ENCODE measurements around the gene DGKH. TPM values are rescaled to one million over a fixed set of nuclear protein-coding genes. Genes with fewer than 3 reads are reported as not detected.
A peak's percentile ranks its signal among the peaks of the same experiment; 100 is the strongest.

Gene DGKH
- total RNA-seq, 2 experiments from 2014 or later: 15.2 to 15.8 TPM

DNA sequence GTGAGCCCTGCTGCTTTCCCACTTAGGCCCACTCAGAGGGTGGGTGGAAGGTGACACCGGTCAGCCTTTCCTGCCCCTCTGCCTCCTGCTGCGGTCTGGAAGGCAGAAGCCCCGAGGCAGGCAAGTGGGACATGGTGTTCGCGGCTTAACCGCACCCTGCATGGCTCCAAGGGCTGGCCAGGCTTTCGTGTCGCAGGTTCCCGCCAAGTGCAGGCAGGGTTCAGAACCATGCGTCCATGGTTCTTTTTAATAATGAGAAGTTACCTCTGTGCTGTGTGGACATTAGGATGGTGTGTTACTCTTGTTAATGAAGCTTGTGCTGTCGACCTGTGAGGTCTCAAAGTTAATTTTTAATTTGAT is 986 bp downstream of the DGKH start:
- peak; percentile 56 for DNase-seq
- Mint-ChIP-seq H3K4me3 (peak overlapping the region; percentile 76), H3K9me3 (no peaks in the 10 kb centered on the region), H3K27me3 (peaks cover 1% of the 10 kb centered on the region), H3K27ac (peak overlapping the region; percentile 69), H3K4me1 (ENCODE audit: low read depth) (peaks cover 41% of the 10 kb centered on the region), H3K36me3 (ENCODE audit: low read depth) (peaks cover 19% of the 10 kb centered on the region)
- intact Hi-C loops (cut with micrococcal nuclease): no loop called here
- CTCF ChIA-PET: no interaction called here
- POLR2A ChIA-PET: interaction anchor here (1.0 kb wide), 1 partner anchor 158 kb away, joined by 3 read pairs; no protein-coding TSS in a partner anchor
- peak; percentile 21 for ATAC-seq
- TF ChIP-seq, protein P1, sequence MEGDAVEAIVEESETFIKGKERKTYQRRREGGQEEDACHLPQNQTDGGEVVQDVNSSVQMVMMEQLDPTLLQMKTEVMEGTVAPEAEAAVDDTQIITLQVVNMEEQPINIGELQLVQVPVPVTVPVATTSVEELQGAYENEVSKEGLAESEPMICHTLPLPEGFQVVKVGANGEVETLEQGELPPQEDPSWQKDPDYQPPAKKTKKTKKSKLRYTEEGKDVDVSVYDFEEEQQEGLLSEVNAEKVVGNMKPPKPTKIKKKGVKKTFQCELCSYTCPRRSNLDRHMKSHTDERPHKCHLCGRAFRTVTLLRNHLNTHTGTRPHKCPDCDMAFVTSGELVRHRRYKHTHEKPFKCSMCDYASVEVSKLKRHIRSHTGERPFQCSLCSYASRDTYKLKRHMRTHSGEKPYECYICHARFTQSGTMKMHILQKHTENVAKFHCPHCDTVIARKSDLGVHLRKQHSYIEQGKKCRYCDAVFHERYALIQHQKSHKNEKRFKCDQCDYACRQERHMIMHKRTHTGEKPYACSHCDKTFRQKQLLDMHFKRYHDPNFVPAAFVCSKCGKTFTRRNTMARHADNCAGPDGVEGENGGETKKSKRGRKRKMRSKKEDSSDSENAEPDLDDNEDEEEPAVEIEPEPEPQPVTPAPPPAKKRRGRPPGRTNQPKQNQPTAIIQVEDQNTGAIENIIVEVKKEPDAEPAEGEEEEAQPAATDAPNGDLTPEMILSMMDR (IDR thresholded peaks at IDR 0.05): no peak

DNA sequence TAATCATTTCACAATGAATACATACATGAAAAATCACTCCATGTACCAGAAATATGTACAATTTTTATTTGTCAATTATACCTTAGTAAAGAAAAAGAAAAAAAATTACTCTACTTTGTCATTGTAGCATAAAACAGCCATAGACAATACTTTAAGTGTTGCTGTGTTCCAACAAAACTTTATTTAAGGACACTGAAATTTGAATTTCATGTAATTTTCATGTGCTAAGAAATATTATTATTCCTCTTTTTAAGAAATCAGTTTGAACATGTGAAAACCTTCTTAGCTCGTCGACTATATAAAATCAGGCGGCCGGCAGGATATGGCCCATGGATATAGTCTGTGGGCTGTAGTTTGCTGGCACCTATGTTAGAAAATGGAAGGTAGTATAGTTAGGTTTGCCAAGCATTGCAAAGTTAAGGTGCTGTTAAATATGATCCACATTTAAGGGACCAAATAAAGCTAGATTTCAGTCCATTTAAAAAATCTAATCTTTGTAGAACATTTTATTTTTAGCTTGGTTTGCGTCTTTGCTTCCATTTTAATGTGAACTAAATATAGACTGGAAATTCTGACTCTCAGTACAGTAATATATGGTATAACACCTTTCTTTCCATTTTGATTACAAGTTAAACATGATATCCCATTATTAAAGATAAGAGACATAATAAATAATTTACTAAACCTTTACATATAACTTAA is 6.5 kb downstream of the DGKH start:
- Mint-ChIP-seq H3K9me3 (peaks cover 5% of the 10 kb centered on the region), H3K36me3 (ENCODE audit: low read depth) (peaks cover 32% of the 10 kb centered on the region), H3K4me1 (ENCODE audit: low read depth) (peaks cover 51% of the 10 kb centered on the region), H3K27ac (peak overlapping the region; percentile 42), H3K4me3 (no peak overlapping the region), H3K27me3 (no peaks in the 10 kb centered on the region)
- ATAC-seq (peak; percentile 35), DNase-seq (no peak)
- TF ChIP-seq, protein P1 (IDR thresholded peaks at IDR 0.05): no peak
- ChIA-PET POLR2A (interaction anchor here (1.2 kb wide), 1 partner anchor 9 kb away, joined by 4 read pairs; no protein-coding TSS in a partner anchor), CTCF (no interaction called here)
- intact Hi-C loops (cut with micrococcal nuclease): no loop called here

DNA sequence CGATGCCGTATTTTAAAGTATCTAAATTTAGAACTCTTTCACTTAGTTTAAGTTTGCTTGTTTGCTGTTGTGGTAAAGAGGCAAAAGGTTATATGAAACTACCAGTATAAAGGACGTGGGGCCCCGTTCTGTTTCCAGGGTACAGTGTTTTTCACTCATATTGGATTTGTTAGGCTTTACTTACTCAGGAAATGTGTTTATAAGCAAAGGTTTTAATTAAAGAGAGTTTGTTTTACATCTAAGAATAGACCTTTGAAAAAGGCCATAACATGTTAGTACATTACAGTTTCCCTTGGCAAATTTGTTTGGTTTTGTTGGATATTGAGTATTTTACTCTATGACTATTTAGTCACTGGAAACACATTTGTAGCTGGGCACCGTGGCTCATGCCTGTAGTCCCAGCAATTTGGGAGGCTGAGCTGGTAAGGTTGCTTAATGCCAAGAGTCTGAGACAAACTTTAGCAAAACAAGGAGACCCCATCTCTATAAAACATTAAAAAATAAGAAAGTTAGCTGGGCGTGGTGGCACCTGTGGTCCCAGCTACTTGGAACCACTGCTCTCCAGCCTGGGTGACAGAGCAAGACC is 7.1 kb downstream of the DGKH start:
- CTCF ChIA-PET: no interaction called here
- ATAC-seq (peak; percentile 57), DNase-seq (peak; percentile 60)
- Mint-ChIP-seq H3K4me3 (peak overlapping the region; percentile 8), H3K4me1 (ENCODE audit: low read depth) (peaks cover 47% of the 10 kb centered on the region), H3K27me3 (no peaks in the 10 kb centered on the region), H3K27ac (peak overlapping the region; percentile 84), H3K9me3 (peaks cover 5% of the 10 kb centered on the region), H3K36me3 (ENCODE audit: low read depth) (peaks cover 37% of the 10 kb centered on the region)
- POLR2A ChIA-PET: interaction anchor here (1.1 to 1.2 kb wide), 2 partner anchors 10 to 16 kb away, joined by 4 read pairs; no protein-coding TSS in a partner anchor
- TF ChIP-seq, protein P1 (IDR thresholded peaks at IDR 0.05): no peak
- intact Hi-C loops (cut with micrococcal nuclease): no loop called here

DNA sequence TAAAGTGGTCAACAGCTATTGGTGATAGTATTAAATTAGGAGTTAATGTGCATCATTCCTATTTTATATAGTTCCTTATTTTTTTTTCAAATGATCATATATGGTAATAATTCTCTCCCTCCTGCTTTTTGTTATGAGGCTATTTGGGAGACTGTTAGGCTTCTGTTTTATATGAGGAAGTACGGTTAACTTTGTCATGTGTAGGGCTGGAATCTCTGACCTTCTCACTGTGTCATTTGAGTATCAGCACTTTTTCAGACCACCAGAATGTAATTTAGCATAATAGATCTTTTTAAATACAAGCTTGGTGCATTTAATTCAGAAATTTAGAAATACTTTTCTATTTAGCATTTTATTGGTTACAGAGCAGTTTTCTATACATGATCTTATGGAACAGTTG is 7.7 kb downstream of the DGKH start:
- DNase-seq (no peak), ATAC-seq (no peak)
- CTCF ChIA-PET: interaction anchor here (0.9 to 1.3 kb wide), 2 partner anchors 54 to 151 kb away, joined by 3 read pairs; no protein-coding TSS in a partner anchor
- Mint-ChIP-seq H3K27ac (peak overlapping the region; percentile 84), H3K4me1 (ENCODE audit: low read depth) (peaks cover 43% of the 10 kb centered on the region), H3K9me3 (peaks cover 5% of the 10 kb centered on the region), H3K36me3 (ENCODE audit: low read depth) (peaks cover 34% of the 10 kb centered on the region), H3K27me3 (no peaks in the 10 kb centered on the region), H3K4me3 (peak overlapping the region; percentile 5)
- POLR2A ChIA-PET: interaction anchor here (1.1 to 2.0 kb wide), 2 partner anchors 8 to 15 kb away, joined by 4 to 6 read pairs; partner anchors contain the start of gene DGKH
- intact Hi-C loops (cut with micrococcal nuclease): no loop called here
- TF ChIP-seq, protein P1 (IDR thresholded peaks at IDR 0.05): no peak

DNA sequence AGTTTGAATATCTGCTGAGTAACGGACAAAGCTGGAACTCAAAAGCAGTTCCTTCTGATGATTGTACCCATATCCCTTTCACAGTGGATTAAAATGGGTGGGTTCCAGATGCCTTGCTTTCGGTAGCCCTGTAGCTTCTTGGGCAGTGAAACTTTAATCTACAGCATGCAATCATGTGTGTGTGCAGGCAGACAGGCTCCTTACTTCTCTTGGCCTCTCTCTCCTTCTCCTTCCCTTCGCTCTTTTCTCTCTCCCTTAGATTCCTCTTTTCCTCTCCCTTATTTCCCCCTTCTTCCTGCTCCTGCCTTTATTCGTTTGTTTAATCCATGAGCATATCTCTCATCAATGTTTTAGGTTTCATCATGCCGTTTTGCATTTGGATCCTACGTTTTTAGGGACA is 8.1 kb downstream of the DGKH start:
- TF ChIP-seq, protein P1 (IDR thresholded peaks at IDR 0.05): no peak
- H3K36me3 Mint-ChIP-seq (ENCODE audit: low read depth): peaks cover 34% of the 10 kb centered on the region
- no peaks in the 10 kb centered on the region for H3K27me3 Mint-ChIP-seq
- DNase-seq: no peak
- intact Hi-C loops (cut with micrococcal nuclease): no loop called here
- ChIA-PET CTCF (interaction anchor here (0.9 to 1.3 kb wide), 2 partner anchors 53 to 151 kb away, joined by 3 read pairs; no protein-coding TSS in a partner anchor), POLR2A (interaction anchor here (1.1 to 2.0 kb wide), 2 partner anchors 8 to 15 kb away, joined by 4 to 6 read pairs; partner anchors contain the start of gene DGKH)
- peak overlapping the region; percentile 33 for H3K4me3 Mint-ChIP-seq
- H3K9me3 Mint-ChIP-seq: peaks cover 5% of the 10 kb centered on the region
- H3K4me1 Mint-ChIP-seq (ENCODE audit: low read depth): peaks cover 40% of the 10 kb centered on the region
- ATAC-seq: no peak
- peak overlapping the region; percentile 86 for H3K27ac Mint-ChIP-seq
